GM12878 (cell line): ENCODE measurements around the gene COA4. TPM values are rescaled to one million over a fixed set of nuclear protein-coding genes. Genes with fewer than 3 reads are reported as not detected.

ENCODE experiments used
- ATAC-seq: fragments of 200-7000 bp; cut with Tn5 transposase; 3 replicates; pipeline ENCODE4 v1.9.1; 2020; ENCODE audit warnings: mild to moderate bottlenecking, moderate library complexity
- BruUV-seq: library from RNA; stranded (reverse); fragments of 400-500 nt; replicated peaks from 2 replicates; lab custom pipeline; 2021; lab: Mats Ljungman, UMichigan
- CTCF ChIA-PET: fragments of 300-600 bp; sonication (Branson Sonifier 250); formaldehyde crosslinking; extraction: SDS; loops from one replicate; lab custom pipeline; 2021; ENCODE audit warnings: inconsistent platforms; lab: Yijun Ruan, JAX
- POLR2A ChIA-PET: fragments of 350-600 bp; formaldehyde crosslinking; extraction: SDS; loops from one replicate; lab custom pipeline; 2021; ENCODE audit warnings: inconsistent platforms; lab: Charles Lee
- RAD21 ChIA-PET: fragments of 300-600 bp; sonication (Branson Sonifier 250); formaldehyde crosslinking; loops from one replicate; lab custom pipeline; 2023; ENCODE audit warnings: antibody characterized with exemption; ENCODE audit not compliant: unreplicated experiment; lab: Charles Lee
- SMC1A ChIA-PET: fragments of 300-600 bp; sonication (Branson Sonifier 250); formaldehyde crosslinking; loops from one replicate; lab custom pipeline; 2023; ENCODE audit not compliant: unreplicated experiment, uncharacterized antibody; lab: Charles Lee
- DNase-seq: peaks from one replicate; pipeline ENCODE4 v3.0.0-alpha.2; 2011; ENCODE audit warnings: low read depth, low spot score
- FAIRE-seq: peaks from 3 replicates; lab custom pipeline; 2011; peaks lifted over from hg19 to GRCh38; lab: Jason Lieb, UNC
- H2AFZ ChIP-seq: 2 replicates; pipeline ENCODE4 v1.6.0; 2011; ENCODE audit warnings: low read depth, low read length, control low read depth; ENCODE audit not compliant: control insufficient read depth
- H3K27ac ChIP-seq: 2 replicates; pipeline ENCODE4 v1.5.1; 2011; ENCODE audit warnings: control low read depth; ENCODE audit not compliant: control insufficient read depth, insufficient read depth
- H3K27me3 ChIP-seq, 2 experiments: replicated peaks in 1 of 2; 2 replicates each; pipeline versions ENCODE4 v1.6.0 to v1.6.1; 2011; ENCODE audit warnings: low read length in 1 of 2; ENCODE audit not compliant: control insufficient read depth in 2 of 2, insufficient read depth in 2 of 2
- H3K36me3 ChIP-seq, 2 experiments: 2 replicates each; pipeline ENCODE4 v1.5.1; 2011; ENCODE audit warnings: low read length in 1 of 2; ENCODE audit not compliant: control insufficient read depth in 2 of 2, insufficient read depth in 2 of 2
- H3K4me1 ChIP-seq: 2 replicates; pipeline ENCODE4 v1.6.1; 2011; ENCODE audit warnings: mild to moderate bottlenecking, low read length, moderate library complexity, mixed read lengths; ENCODE audit not compliant: control insufficient read depth, insufficient read depth
- H3K4me2 ChIP-seq: 2 replicates; pipeline ENCODE4 v1.6.0; 2011; ENCODE audit warnings: control low read depth; ENCODE audit not compliant: control insufficient read depth, insufficient read depth
- H3K4me3 ChIP-seq: fragments of 200-600 bp; sonication (generic); 2 replicates; pipeline ENCODE4 v1.5.1; 2016
- H3K79me2 ChIP-seq: 2 replicates; pipeline ENCODE4 v1.6.0; 2011; ENCODE audit warnings: low read length; ENCODE audit not compliant: control insufficient read depth, insufficient read depth
- H3K9ac ChIP-seq: 2 replicates; pipeline ENCODE4 v1.8.0; 2011; ENCODE audit warnings: low read length, control low read depth, mixed read lengths; ENCODE audit not compliant: control insufficient read depth, insufficient read depth
- H3K9me3 ChIP-seq: replicated peaks from 3 replicates; pipeline ENCODE4 v1.5.1; 2011; ENCODE audit warnings: mild to moderate bottlenecking, low read length; ENCODE audit not compliant: control insufficient read depth, insufficient read depth
- H4K20me1 ChIP-seq: 2 replicates; pipeline ENCODE4 v1.6.0; 2011; ENCODE audit not compliant: control insufficient read depth, insufficient read depth
- CREB1 ChIP-seq: IDR thresholded peaks from 2 replicates; pipeline ENCODE4 v1.6.1; 2012; ENCODE audit warnings: low read depth, mild to moderate bottlenecking, inconsistent platforms
- FOXM1 ChIP-seq: IDR thresholded peaks from 2 replicates; pipeline ENCODE4 v1.6.1; 2012; ENCODE audit warnings: low read depth, mild to moderate bottlenecking, inconsistent platforms, low read length, moderate library complexity
- IRF3 ChIP-seq: fragments of 450-650 bp; IDR thresholded peaks from 2 replicates; pipeline ENCODE4 v1.6.1; 2014; ENCODE audit warnings: mild to moderate bottlenecking
- IRF4 ChIP-seq: IDR thresholded peaks from 2 replicates; pipeline ENCODE4 v1.6.1; 2011; ENCODE audit warnings: low read depth, low read length
- NBN ChIP-seq: fragments of 450-650 bp; IDR thresholded peaks from 2 replicates; pipeline ENCODE4 v1.6.1; 2016
- NFYA ChIP-seq: IDR thresholded peaks from 2 replicates; pipeline ENCODE4 v1.6.1; 2011; ENCODE audit warnings: low read depth, mild to moderate bottlenecking, low read length, improper control_type of control experiment, borderline replicate concordance
- PAX8 ChIP-seq: fragments of 450-650 bp; IDR thresholded peaks from 2 replicates; pipeline ENCODE4 v1.6.1; 2017; ENCODE audit warnings: mild to moderate bottlenecking, moderate library complexity
- POU2F2 ChIP-seq: IDR thresholded peaks from 3 replicates; pipeline ENCODE4 v1.6.1; 2011; ENCODE audit warnings: low read depth, mild to moderate bottlenecking, low read length, borderline replicate concordance
- RBBP5 ChIP-seq: fragments of 200-600 bp; sonication (generic); conservative IDR thresholded peaks from 2 replicates; pipeline ENCODE4 v1.6.1; 2016
- RFX5 ChIP-seq: IDR thresholded peaks from 2 replicates; pipeline ENCODE4 v1.6.1; 2011; ENCODE audit warnings: low read depth, low read length, improper control_type of control experiment
- SREBF2 ChIP-seq: IDR thresholded peaks from 2 replicates; pipeline ENCODE4 v1.6.1; 2012; ENCODE audit warnings: mild to moderate bottlenecking, low read length
- SRF ChIP-seq, 2 experiments: IDR thresholded peaks; 2 replicates each; pipeline ENCODE4 v1.6.1; 2011; ENCODE audit warnings: low read depth in 2 of 2, low read length in 2 of 2, mild to moderate bottlenecking in 1 of 2, moderate library complexity in 1 of 2
- SUZ12 ChIP-seq: fragments of 200-600 bp; sonication (generic); IDR thresholded peaks from one replicate; pipeline ENCODE4 v1.6.1; 2018; ENCODE audit warnings: antibody characterized with exemption, mild to moderate bottlenecking; ENCODE audit not compliant: unreplicated experiment
- ZSCAN29 ChIP-seq: fragments of 450-650 bp; IDR thresholded peaks from 2 replicates; pipeline ENCODE4 v1.6.1; 2017; ENCODE audit warnings: mild to moderate bottlenecking, moderate library complexity
- WGBS: methylation state at CpG from one replicate; pipeline ENCODE4 v1.1.6; 2016; ENCODE audit warnings: low lambda C conversion rate; ENCODE audit not compliant: insufficient replicate concordance, insufficient coverage; ENCODE audit errors: missing lambda C conversion rate; 5-methylcytosine and 5-hydroxymethylcytosine counted together
- in situ Hi-C: fragments of 300-500 bp; cut with MboI; formaldehyde crosslinking; loops from 9 replicates; pipeline ENCODE4 v1.14.3; 2018; ENCODE audit warnings: mixed read lengths
- intact Hi-C: fragments of 100-400 bp; cut with micrococcal nuclease; formaldehyde crosslinking; loops from one replicate; pipeline ENCODE4 v1.14.2; 2022; ENCODE audit not compliant: unreplicated experiment
- polyA plus RNA-seq, 11 experiments: library from polyadenylated mRNA; depleted of rRNA in 4 of 11; unstranded in 6 of 11; stranded (reverse) in 5 of 11; fragments of >200 nt; fragmentation: Nextera tagmentation in 4 of 11; fragmentation: Illumina TruSeq in 1 of 11; extraction: Ambion mirVana in 4 of 11; extraction: Trizol in 1 of 11; gene quantifications; 1 replicate in 1 of 11; 2 replicates in 10 of 11; pipeline versions ENCODE4 v1.2.1 to v1.2.3, GENCODE V29; 2011 to 2016; ENCODE audit warnings: inconsistent platforms in 2 of 11, missing spikeins in 2 of 11, low read depth in 1 of 11
- total RNA-seq, 4 experiments: library from RNA; depleted of rRNA in 3 of 4; stranded (reverse); fragments of >200 nt in 3 of 4; fragmentation: Illumina TruSeq in 1 of 4; extraction: Trizol in 1 of 4; gene quantifications; 2 replicates each; pipeline versions ENCODE4 v1.2.1 to v1.2.3, GENCODE V29; 2013 to 2021

COA4 gene
- total and polyA plus RNA-seq, 10 of the 15 experiments (the other 5 are each of a cell fraction or from before 2014, with no cell fraction given): 84.8 to 180 (median 104) TPM

DNA sequence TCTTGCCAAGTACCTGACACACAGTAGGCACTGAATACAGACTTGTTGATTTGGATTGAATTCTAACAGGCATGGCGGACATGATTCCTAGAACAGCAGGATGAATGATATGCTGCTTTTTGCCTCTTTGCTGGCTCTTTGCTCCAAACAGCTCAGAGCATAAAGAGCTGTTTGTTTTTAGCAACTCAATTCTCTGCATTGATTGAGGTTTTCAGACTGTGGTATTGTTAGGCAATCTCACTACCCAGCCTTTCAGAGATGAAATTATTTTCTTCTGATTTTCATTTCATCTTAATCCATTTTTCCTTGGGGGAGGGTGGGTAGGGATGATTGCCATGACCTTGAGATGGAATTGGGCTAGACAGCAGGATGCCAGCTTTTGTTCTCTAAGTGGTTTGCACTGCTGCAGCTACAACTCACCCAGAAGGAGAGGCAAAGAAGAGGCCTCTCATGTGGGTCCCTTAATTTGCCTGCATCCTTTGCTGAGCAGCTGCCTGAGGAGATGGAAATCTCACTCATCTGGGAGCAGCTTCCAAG is 20.5 kb downstream of the COA4 start:
- Histone ChIP-seq H3K27ac (no peak overlapping the region), H4K20me1 (no peaks in the 10 kb centered on the region), H3K4me2 (no peak overlapping the region), H3K4me1 (no peaks in the 10 kb centered on the region), H3K27me3 (no peaks in the 10 kb centered on the region), H3K79me2 (no peaks in the 10 kb centered on the region)
- RAD21 ChIA-PET: interaction anchor here (0.6 kb wide), 1 partner anchor 265 kb away, joined by 3 read pairs; no protein-coding TSS in a partner anchor
- SMC1A ChIA-PET: no interaction called here
- CTCF ChIA-PET: no interaction called here
- in situ Hi-C loops: no loop called here
- BruUV-seq: no TSS peak
- intact Hi-C loops: no loop called here
- no peak for ATAC-seq
- no peak for FAIRE-seq
- TF ChIP-seq IRF4 (no peak), NBN (no peak), NFYA (no peak), RFX5 (no peak), FOXM1 (no peak), SUZ12 (no peak), POU2F2 (no peak), ZSCAN29 (no peak), RBBP5 (no peak), IRF3 (no peak), PAX8 (no peak), SRF (IDR thresholded peaks at IDR 0.05; ENCODE audit: low read depth in 2 of 2, low read length in 2 of 2) (no peak), SREBF2 (no peak), CREB1 (no peak)
- TF ChIP-seq, all 136 proteins: peak for 0
- H3K9ac ChIP-seq: no peak overlapping the region
- no peak overlapping the region for H2AFZ ChIP-seq
- no peaks in the 10 kb centered on the region for H3K9me3 ChIP-seq
- no peaks in the 10 kb centered on the region; a peak in 2 of 4 replicates for H3K36me3 ChIP-seq
- 100% methylated on average over 1 of the region's 1 CpG for WGBS
- DNase-seq: no peak
- no peak overlapping the region for H3K4me3 ChIP-seq
- POLR2A ChIA-PET: no interaction called here
